ENCODE measurements around the gene DNAJC5G. TPM values are rescaled to one million over a fixed set of nuclear protein-coding genes. Genes with fewer than 3 reads are reported as not detected.

The DNAJC5G gene
- total and polyA plus RNA-seq, 2 of the 13 experiments (the other 11 are each of a cell fraction or from before 2014, with no cell fraction given): 0.05 TPM; not detected in 1

DNA sequence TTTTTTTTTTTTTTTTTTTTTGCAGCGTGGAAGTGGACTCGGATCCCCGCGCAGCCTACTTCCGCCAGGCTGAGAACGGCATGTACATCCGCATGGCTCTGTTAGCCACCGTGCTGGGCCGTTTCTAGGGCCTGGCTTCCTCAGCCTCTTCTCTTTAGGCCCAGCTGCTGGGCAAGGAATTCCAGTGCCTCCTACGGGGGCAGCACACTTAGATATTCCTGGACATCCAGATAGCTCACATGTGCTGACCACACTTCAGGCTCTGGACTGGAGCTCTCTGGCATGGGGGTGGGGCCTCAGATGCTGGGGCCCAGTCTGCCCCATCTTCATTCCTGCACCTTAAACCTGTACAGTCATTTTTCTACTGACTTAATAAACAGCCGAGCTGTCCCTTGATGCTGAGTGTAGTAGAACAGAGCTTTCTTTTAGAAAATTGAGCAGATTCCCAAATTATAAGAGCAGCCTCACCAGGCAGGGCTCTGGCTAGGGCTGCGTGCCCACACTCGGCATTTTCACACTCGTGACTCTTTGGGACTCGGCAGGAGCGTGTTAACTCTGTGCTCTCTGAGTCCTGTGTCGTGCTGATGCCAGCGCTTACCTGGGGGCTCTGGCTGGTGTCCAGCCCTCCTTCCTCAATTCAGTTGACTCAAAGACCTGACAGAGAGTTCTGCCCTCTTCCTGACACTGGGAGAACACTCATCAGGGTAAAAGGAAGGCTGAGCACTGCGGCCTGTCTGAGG is 31.7 kb upstream of the DNAJC5G start:
- DNase-seq (ENCODE audit: low spot score) (no peak), ATAC-seq (no peak), FAIRE-seq (no peak)
- no peak overlapping the region for H3K9ac ChIP-seq (ENCODE audit: insufficient read depth, low read depth, low read length)
- H3K4me1 ChIP-seq (ENCODE audit: insufficient read depth, low read length): no peaks in the 10 kb centered on the region
- WGBS (ENCODE audit: low lambda C conversion rate): 98% methylated on average over 19 of the region's 19 CpGs
- BruUV-seq (replicated peaks): no TSS peak
- ChIA-PET CTCF (ENCODE audit: low intra/inter-chr PET ratio, low total read pairs) (no interaction called here), POLR2A (interaction anchor here (0.8 kb wide), 1 partner anchor 36 kb away, joined by 4 read pairs; no protein-coding TSS in a partner anchor)
- H3K36me3 ChIP-seq (replicated peaks in 1 of 2; ENCODE audit: control insufficient read depth in 1 of 2, insufficient read depth in 2 of 2, low read length in 2 of 2): peaks cover 43 to 58% of the 10 kb centered on the region in 2 experiments
- no peak overlapping the region for H3K27ac ChIP-seq (ENCODE audit: extremely low read length, insufficient read depth, low read length)
- H3K9me3 ChIP-seq (ENCODE audit: low read length): no peaks in the 10 kb centered on the region
- no peaks in the 10 kb centered on the region for H3K27me3 ChIP-seq (ENCODE audit: control insufficient read depth in 1 of 2, insufficient read depth in 2 of 2, low read length in 2 of 2)
- no peaks in the 10 kb centered on the region for H3K79me2 ChIP-seq (ENCODE audit: insufficient read depth, low read length)
- no peaks in the 10 kb centered on the region for H4K20me1 ChIP-seq (ENCODE audit: insufficient read depth, low read length)
- H3K4me3 ChIP-seq (replicated peaks in 1 of 3; ENCODE audit: insufficient read depth in 1 of 3, low read depth in 2 of 3, low read length in 3 of 3): no peak overlapping the region
- intact Hi-C loops (cut with micrococcal nuclease; ENCODE audit: unreplicated experiment) (no loop called here), in situ Hi-C loops (cut with HindIII; ENCODE audit: extremely low pct_ligation_motif_present, low pct_unique_long_range_greater_than_20kb) (no loop called here)
- H3K4me2 ChIP-seq (ENCODE audit: low read depth, low read length): no peak overlapping the region
- H2AFZ ChIP-seq (ENCODE audit: low read length): no peak overlapping the region
- TF ChIP-seq ZBTB21 (CRISPR knock-in tag; IDR thresholded peaks at IDR 0.05) (no peak), RBFOX2 (IDR thresholded peaks at IDR 0.05; ENCODE audit: low read depth, low read length) (no peak), ZNF430 (CRISPR knock-in tag; IDR thresholded peaks at IDR 0.05) (no peak), CBX2 (IDR thresholded peaks at IDR 0.05; ENCODE audit: low read depth, low read length) (no peak), CBX2 (CRISPR knock-in tag; IDR thresholded peaks at IDR 0.05; ENCODE audit: low read depth) (no peak), CREB1 (IDR thresholded peaks at IDR 0.05) (no peak), CREB1 (CRISPR knock-in tag; IDR thresholded peaks at IDR 0.05) (no peak), BRCA1 (CRISPR knock-in tag; IDR thresholded peaks at IDR 0.05) (no peak), FOXA1 (IDR thresholded peaks at IDR 0.05) (no peak), FOXA1 (CRISPR knock-in tag; IDR thresholded peaks at IDR 0.05) (no peak), POLR2G (IDR thresholded peaks at IDR 0.05; ENCODE audit: low read depth, low read length) (no peak)
- TF ChIP-seq, protein P1, sequence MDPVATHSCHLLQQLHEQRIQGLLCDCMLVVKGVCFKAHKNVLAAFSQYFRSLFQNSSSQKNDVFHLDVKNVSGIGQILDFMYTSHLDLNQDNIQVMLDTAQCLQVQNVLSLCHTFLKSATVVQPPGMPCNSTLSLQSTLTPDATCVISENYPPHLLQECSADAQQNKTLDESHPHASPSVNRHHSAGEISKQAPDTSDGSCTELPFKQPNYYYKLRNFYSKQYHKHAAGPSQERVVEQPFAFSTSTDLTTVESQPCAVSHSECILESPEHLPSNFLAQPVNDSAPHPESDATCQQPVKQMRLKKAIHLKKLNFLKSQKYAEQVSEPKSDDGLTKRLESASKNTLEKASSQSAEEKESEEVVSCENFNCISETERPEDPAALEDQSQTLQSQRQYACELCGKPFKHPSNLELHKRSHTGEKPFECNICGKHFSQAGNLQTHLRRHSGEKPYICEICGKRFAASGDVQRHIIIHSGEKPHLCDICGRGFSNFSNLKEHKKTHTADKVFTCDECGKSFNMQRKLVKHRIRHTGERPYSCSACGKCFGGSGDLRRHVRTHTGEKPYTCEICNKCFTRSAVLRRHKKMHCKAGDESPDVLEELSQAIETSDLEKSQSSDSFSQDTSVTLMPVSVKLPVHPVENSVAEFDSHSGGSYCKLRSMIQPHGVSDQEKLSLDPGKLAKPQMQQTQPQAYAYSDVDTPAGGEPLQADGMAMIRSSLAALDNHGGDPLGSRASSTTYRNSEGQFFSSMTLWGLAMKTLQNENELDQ (CRISPR knock-in tag; IDR thresholded peaks at IDR 0.05; ENCODE audit: borderline replicate concordance): no peak
- TF ChIP-seq, protein P2, sequence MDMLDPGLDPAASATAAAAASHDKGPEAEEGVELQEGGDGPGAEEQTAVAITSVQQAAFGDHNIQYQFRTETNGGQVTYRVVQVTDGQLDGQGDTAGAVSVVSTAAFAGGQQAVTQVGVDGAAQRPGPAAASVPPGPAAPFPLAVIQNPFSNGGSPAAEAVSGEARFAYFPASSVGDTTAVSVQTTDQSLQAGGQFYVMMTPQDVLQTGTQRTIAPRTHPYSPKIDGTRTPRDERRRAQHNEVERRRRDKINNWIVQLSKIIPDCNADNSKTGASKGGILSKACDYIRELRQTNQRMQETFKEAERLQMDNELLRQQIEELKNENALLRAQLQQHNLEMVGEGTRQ (IDR thresholded peaks at IDR 0.05; ENCODE audit: low read depth, low read length): no peak
- TF ChIP-seq, protein P2 (CRISPR knock-in tag; IDR thresholded peaks at IDR 0.05; ENCODE audit: borderline replicate concordance): no peak
- TF ChIP-seq, protein P3, sequence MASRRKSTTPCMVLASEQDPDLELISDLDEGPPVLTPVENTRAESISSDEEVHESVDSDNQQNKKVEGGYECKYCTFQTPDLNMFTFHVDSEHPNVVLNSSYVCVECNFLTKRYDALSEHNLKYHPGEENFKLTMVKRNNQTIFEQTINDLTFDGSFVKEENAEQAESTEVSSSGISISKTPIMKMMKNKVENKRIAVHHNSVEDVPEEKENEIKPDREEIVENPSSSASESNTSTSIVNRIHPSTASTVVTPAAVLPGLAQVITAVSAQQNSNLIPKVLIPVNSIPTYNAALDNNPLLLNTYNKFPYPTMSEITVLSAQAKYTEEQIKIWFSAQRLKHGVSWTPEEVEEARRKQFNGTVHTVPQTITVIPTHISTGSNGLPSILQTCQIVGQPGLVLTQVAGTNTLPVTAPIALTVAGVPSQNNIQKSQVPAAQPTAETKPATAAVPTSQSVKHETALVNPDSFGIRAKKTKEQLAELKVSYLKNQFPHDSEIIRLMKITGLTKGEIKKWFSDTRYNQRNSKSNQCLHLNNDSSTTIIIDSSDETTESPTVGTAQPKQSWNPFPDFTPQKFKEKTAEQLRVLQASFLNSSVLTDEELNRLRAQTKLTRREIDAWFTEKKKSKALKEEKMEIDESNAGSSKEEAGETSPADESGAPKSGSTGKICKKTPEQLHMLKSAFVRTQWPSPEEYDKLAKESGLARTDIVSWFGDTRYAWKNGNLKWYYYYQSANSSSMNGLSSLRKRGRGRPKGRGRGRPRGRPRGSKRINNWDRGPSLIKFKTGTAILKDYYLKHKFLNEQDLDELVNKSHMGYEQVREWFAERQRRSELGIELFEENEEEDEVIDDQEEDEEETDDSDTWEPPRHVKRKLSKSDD (CRISPR knock-in tag; IDR thresholded peaks at IDR 0.05; ENCODE audit: low read depth): no peak
- TF ChIP-seq, protein P4, sequence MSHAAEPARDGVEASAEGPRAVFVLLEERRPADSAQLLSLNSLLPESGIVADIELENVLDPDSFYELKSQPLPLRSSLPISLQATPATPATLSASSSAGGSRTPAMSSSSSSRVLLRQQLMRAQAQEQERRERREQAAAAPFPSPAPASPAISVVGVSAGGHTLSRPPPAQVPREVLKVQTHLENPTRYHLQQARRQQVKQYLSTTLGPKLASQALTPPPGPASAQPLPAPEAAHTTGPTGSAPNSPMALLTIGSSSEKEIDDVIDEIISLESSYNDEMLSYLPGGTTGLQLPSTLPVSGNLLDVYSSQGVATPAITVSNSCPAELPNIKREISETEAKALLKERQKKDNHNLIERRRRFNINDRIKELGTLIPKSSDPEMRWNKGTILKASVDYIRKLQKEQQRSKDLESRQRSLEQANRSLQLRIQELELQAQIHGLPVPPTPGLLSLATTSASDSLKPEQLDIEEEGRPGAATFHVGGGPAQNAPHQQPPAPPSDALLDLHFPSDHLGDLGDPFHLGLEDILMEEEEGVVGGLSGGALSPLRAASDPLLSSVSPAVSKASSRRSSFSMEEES (CRISPR knock-in tag; IDR thresholded peaks at IDR 0.05): no peak
